ENCODE results near the gene ACVR1B. TPM values are rescaled to one million over a fixed set of nuclear protein-coding genes. Genes with fewer than 3 reads are reported as not detected.

Gene ACVR1B
- total RNA-seq, 3 donors from 2014 or later (not counting 1 experiment from before 2014, with no cell fraction given) = 5.9 to 9.6 (median 6.6) TPM

- Histone ChIP-seq H3K27me3 (ENCODE audit: control insufficient read depth, insufficient read depth, low read length) (no peaks in the 10 kb centered on the region), H3K4me3 (ENCODE audit: low read length) (no peak overlapping the region), H3K9me3 (ENCODE audit: control insufficient read depth, insufficient read depth, low read length) (no peaks in the 10 kb centered on the region), H3K36me3 (ENCODE audit: control insufficient read depth, insufficient read depth, low read length) (peaks cover 5% of the 10 kb centered on the region), H3K4me1 (ENCODE audit: control insufficient read depth, insufficient read depth, low read length) (peaks cover 58% of the 10 kb centered on the region), H3K27ac (ENCODE audit: low read length) (peak overlapping the region; percentile 23)
- Mint-ChIP-seq H3K27ac (peak overlapping the region; percentile 84 to 88), H3K4me1 (peaks cover 68 to 71% of the 10 kb centered on the region in 2 donors), H3K4me3 (peak overlapping the region; percentile 77), H3K9me3 (no peaks in the 10 kb centered on the region), H3K36me3 (peaks cover 7% of the 10 kb centered on the region), H3K27me3 (ENCODE audit: low read depth in 2 of 2) (no peaks in the 10 kb centered on the region)
- intact Hi-C loops (cut with micrococcal nuclease) = no loop called here
- TF ChIP-seq CTCF (IDR thresholded peaks at IDR 0.05) = no peak
- peak; percentile 2 to 14 (median 11) for ATAC-seq
- DNase-seq = peak in 1 of 2 donors; percentile 28
- WGBS (ENCODE audit: insufficient coverage) = 7% methylated on average over 4 of the region's 5 CpGs
Observed at GRCh38 chr12:51972422-51972812, 20.9 kb downstream of the ACVR1B start.

- peak overlapping the region; percentile 77 for H3K4me3 Mint-ChIP-seq
- H3K27me3 ChIP-seq (ENCODE audit: control insufficient read depth, insufficient read depth, low read length) = no peaks in the 10 kb centered on the region
- 6% methylated on average over 8 of the region's 9 CpGs for WGBS (ENCODE audit: insufficient coverage)
- no peak for TF ChIP-seq CTCF (IDR thresholded peaks at IDR 0.05)
- no peaks in the 10 kb centered on the region for H3K27me3 Mint-ChIP-seq (ENCODE audit: low read depth in 2 of 2)
- peak overlapping the region; percentile 84 to 88 for H3K27ac Mint-ChIP-seq
- H3K4me1 Mint-ChIP-seq = peaks cover 68 to 71% of the 10 kb centered on the region in 2 donors
- H3K36me3 Mint-ChIP-seq = peaks cover 7% of the 10 kb centered on the region
- peak; percentile 49 to 74 for DNase-seq
- H3K4me3 ChIP-seq (ENCODE audit: low read length) = no peak overlapping the region
- intact Hi-C loops (cut with micrococcal nuclease) = no loop called here
- peak overlapping the region; percentile 23 for H3K27ac ChIP-seq (ENCODE audit: low read length)
- H3K4me1 ChIP-seq (ENCODE audit: control insufficient read depth, insufficient read depth, low read length) = peaks cover 58% of the 10 kb centered on the region
- H3K9me3 ChIP-seq (ENCODE audit: control insufficient read depth, insufficient read depth, low read length) = no peaks in the 10 kb centered on the region
- H3K36me3 ChIP-seq (ENCODE audit: control insufficient read depth, insufficient read depth, low read length) = peaks cover 5% of the 10 kb centered on the region
- peak; percentile 77 to 92 (median 88) for ATAC-seq
- no peaks in the 10 kb centered on the region for H3K9me3 Mint-ChIP-seq
Observed at GRCh38 chr12:51972849-51973273, 21.4 kb downstream of the ACVR1B start.

- peaks cover 58% of the 10 kb centered on the region for H3K4me1 ChIP-seq (ENCODE audit: control insufficient read depth, insufficient read depth, low read length)
- no peaks in the 10 kb centered on the region for H3K27me3 Mint-ChIP-seq (ENCODE audit: low read depth in 2 of 2)
- DNase-seq = no peak
- TF ChIP-seq CTCF (IDR thresholded peaks at IDR 0.05) = no peak
- H3K4me3 ChIP-seq (ENCODE audit: low read length) = no peak overlapping the region
- H3K9me3 Mint-ChIP-seq = no peaks in the 10 kb centered on the region
- H3K9me3 ChIP-seq (ENCODE audit: control insufficient read depth, insufficient read depth, low read length) = no peaks in the 10 kb centered on the region
- peaks cover 5% of the 10 kb centered on the region for H3K36me3 ChIP-seq (ENCODE audit: control insufficient read depth, insufficient read depth, low read length)
- no peak overlapping the region for H3K27ac ChIP-seq (ENCODE audit: low read length)
- no peak for ATAC-seq
- H3K4me3 Mint-ChIP-seq = peak overlapping the region; percentile 77
- H3K27ac Mint-ChIP-seq = peak overlapping the region; percentile 84 to 88
- intact Hi-C loops (cut with micrococcal nuclease) = no loop called here
- 94% methylated on average over 4 of the region's 4 CpGs for WGBS (ENCODE audit: insufficient coverage)
- peaks cover 68 to 71% of the 10 kb centered on the region in 2 donors for H3K4me1 Mint-ChIP-seq
- H3K36me3 Mint-ChIP-seq = peaks cover 7% of the 10 kb centered on the region
- H3K27me3 ChIP-seq (ENCODE audit: control insufficient read depth, insufficient read depth, low read length) = no peaks in the 10 kb centered on the region
Observed at GRCh38 chr12:51973560-51973959, 22.1 kb downstream of the ACVR1B start.

- Mint-ChIP-seq H3K9me3 (no peaks in the 10 kb centered on the region), H3K4me3 (peak overlapping the region; percentile 25), H3K4me1 (peaks cover 67 to 68% of the 10 kb centered on the region in 2 donors), H3K27ac (peak overlapping the region in 1 of 2 donors; percentile 13), H3K27me3 (ENCODE audit: low read depth in 2 of 2) (no peaks in the 10 kb centered on the region), H3K36me3 (peaks cover 7% of the 10 kb centered on the region)
- H3K27ac ChIP-seq (ENCODE audit: low read length) = no peak overlapping the region
- WGBS (ENCODE audit: insufficient coverage) = 32% methylated on average over 2 of the region's 2 CpGs
- peak in 1 of 2 donors; percentile 40 for DNase-seq
- no peak for ATAC-seq
- peaks cover 58% of the 10 kb centered on the region for H3K4me1 ChIP-seq (ENCODE audit: control insufficient read depth, insufficient read depth, low read length)
- no peak overlapping the region for H3K4me3 ChIP-seq (ENCODE audit: low read length)
- intact Hi-C loops (cut with micrococcal nuclease) = no loop called here
- TF ChIP-seq CTCF (IDR thresholded peaks at IDR 0.05) = no peak
- H3K36me3 ChIP-seq (ENCODE audit: control insufficient read depth, insufficient read depth, low read length) = peaks cover 5% of the 10 kb centered on the region
- no peaks in the 10 kb centered on the region for H3K9me3 ChIP-seq (ENCODE audit: control insufficient read depth, insufficient read depth, low read length)
- no peaks in the 10 kb centered on the region for H3K27me3 ChIP-seq (ENCODE audit: control insufficient read depth, insufficient read depth, low read length)
Observed at GRCh38 chr12:51974646-51975045, 23.1 kb downstream of the ACVR1B start.
